Stimulated activated naive B cell treated with anti-CD40 and anti-IgM and Interleukin-4, amounts not matched to agents 10 μg/mL and 1 μg/mL and 100 μg/mL, for 72 hours (primary cell): ENCODE measurements around the gene TMEM200B.
"Not testable (repeated sequence)": the region's sequence is repeated elsewhere in the genome, so short reads cannot be mapped to it uniquely, and the experiment has no call there.

ENCODE experiments used
- ATAC-seq, 2 donors: fragments of 150-1000 bp; cut with Tn5 transposase; replicated peaks; 2 replicates each; pipeline ENCODE4 v1.10.0; 2021; ENCODE audit warnings: moderate library complexity in 1 of 2
- DNase-seq: peaks from one replicate; pipeline ENCODE4 v3.0.0; 2021
- H3K27ac Mint-ChIP-seq: one replicate; pipeline ENCODE4 v1.8.0; 2022; ENCODE audit warnings: mild to moderate bottlenecking, mixed read lengths
- H3K27me3 Mint-ChIP-seq, 2 donors: one replicate each; pipeline ENCODE4 v1.8.0; 2022; ENCODE audit warnings: mixed read lengths in 2 of 2
- H3K36me3 Mint-ChIP-seq, 2 donors: one replicate each; pipeline ENCODE4 v1.8.0; 2022; ENCODE audit warnings: mixed read lengths in 2 of 2, mild to moderate bottlenecking in 1 of 2
- H3K4me1 Mint-ChIP-seq, 2 donors: one replicate each; pipeline ENCODE4 v1.8.0; 2022; ENCODE audit warnings: mixed read lengths in 2 of 2, mild to moderate bottlenecking in 1 of 2
- H3K4me3 Mint-ChIP-seq, 2 donors: one replicate each; pipeline ENCODE4 v1.8.0; 2022; ENCODE audit warnings: mild to moderate bottlenecking in 2 of 2, mixed read lengths in 2 of 2, moderate library complexity in 1 of 2
- H3K9me3 Mint-ChIP-seq, 2 donors: one replicate each; pipeline ENCODE4 v1.8.0; 2022; ENCODE audit warnings: mixed read lengths in 2 of 2, mild to moderate bottlenecking in 1 of 2

The TMEM200B gene

DNA sequence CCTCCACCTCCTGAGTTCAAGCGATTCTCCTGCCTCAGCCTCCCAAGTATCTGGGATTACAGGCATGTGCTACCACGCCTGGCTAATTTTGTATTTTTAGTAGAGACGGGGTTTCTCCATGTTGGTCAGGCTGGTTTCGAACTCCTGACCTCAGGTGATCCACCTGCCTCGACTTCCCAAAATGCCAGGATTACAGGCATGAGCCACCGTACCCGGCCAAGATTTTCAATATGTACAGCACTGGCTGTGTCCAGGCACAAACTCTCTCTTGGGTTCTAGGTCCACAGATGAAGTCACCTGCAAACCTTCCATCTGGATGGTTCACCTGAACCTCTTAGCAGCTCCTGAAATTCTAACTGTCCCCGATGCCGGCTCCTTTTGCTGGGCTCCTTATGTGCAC lies 26.6 kb upstream of the TMEM200B start:
- H3K36me3 Mint-ChIP-seq: peaks cover 69 to 80% of the 10 kb centered on the region in 2 donors
- not testable (repeated sequence) for DNase-seq, H3K9me3 Mint-ChIP-seq, H3K4me1 Mint-ChIP-seq, H3K27ac Mint-ChIP-seq, H3K4me3 Mint-ChIP-seq, H3K27me3 Mint-ChIP-seq, ATAC-seq

- Mint-ChIP-seq H3K27ac (peak overlapping the region; percentile 65), H3K27me3 (no peaks in the 10 kb centered on the region), H3K9me3 (peaks cover 0 to under 1% of the 10 kb centered on the region in 2 donors), H3K4me1 (peaks cover 0 to 4% of the 10 kb centered on the region in 2 donors), H3K4me3 (no peak overlapping the region), H3K36me3 (peaks cover 70 to 81% of the 10 kb centered on the region in 2 donors)
- DNase-seq: no peak
- ATAC-seq: no peak
Observed at GRCh38 chr1:29148656-29149491, 25.2 kb upstream of the TMEM200B start.

GRCh38 chr1:29145739-29146437 lies 22.2 kb upstream of the TMEM200B start:
- Mint-ChIP-seq H3K9me3 (peaks cover 0 to 2% of the 10 kb centered on the region in 2 donors), H3K4me1 (peaks cover 8 to 9% of the 10 kb centered on the region in 2 donors), H3K36me3 (peaks cover 58 to 76% of the 10 kb centered on the region in 2 donors), H3K27me3 (no peaks in the 10 kb centered on the region), H3K4me3 (no peak overlapping the region), H3K27ac (peak overlapping the region; percentile 49)
- DNase-seq: no peak
- no peak for ATAC-seq

GRCh38 chr1:29144178-29144577 lies 20.5 kb upstream of the TMEM200B start:
- Mint-ChIP-seq H3K9me3 (peaks cover 0 to 2% of the 10 kb centered on the region in 2 donors), H3K4me3 (no peak overlapping the region), H3K36me3 (peaks cover 48 to 59% of the 10 kb centered on the region in 2 donors), H3K27me3 (no peaks in the 10 kb centered on the region), H3K27ac (no peak overlapping the region), H3K4me1 (peaks cover 8 to 9% of the 10 kb centered on the region in 2 donors)
- ATAC-seq: no peak
- no peak for DNase-seq

GRCh38 chr1:29142714-29143113 lies 19.0 kb upstream of the TMEM200B start:
- H3K9me3 Mint-ChIP-seq: peaks cover 0 to 2% of the 10 kb centered on the region in 2 donors
- no peak overlapping the region for H3K27ac Mint-ChIP-seq
- peaks cover 36 to 44% of the 10 kb centered on the region in 2 donors for H3K36me3 Mint-ChIP-seq
- DNase-seq (no peak), ATAC-seq (no peak)
- H3K27me3 Mint-ChIP-seq: no peaks in the 10 kb centered on the region
- H3K4me3 Mint-ChIP-seq: no peak overlapping the region
- peaks cover 4 to 9% of the 10 kb centered on the region in 2 donors for H3K4me1 Mint-ChIP-seq

DNA sequence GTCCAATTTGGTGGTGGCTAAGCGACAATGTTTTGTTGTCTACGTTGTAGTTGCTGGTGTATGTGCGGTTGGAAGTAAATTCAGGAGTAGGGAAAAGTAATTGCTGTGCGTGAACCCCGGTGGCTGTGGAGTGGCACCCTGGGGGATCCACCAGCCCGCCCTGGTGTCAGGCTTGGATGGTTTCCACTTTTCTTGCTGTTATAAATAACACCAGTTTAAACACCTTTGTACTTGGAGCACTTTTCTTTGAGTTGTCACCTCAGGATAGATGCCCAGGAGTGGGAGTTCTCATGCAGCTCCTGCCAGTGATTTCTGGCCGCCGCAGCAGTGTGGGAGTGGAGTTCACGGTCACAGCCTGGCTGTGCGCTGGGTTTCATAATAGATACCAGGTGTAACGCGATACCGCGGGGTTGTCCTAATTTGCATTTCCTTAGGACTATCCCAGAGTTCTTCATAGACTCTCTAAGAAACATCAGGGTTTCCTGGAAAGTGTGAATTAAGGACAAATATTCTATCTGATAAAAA lies 12.8 kb upstream of the TMEM200B start:
- Mint-ChIP-seq H3K27me3 (peaks cover 11 to 16% of the 10 kb centered on the region in 2 donors), H3K27ac (no peak overlapping the region), H3K9me3 (no peaks in the 10 kb centered on the region), H3K4me3 (no peak overlapping the region), H3K4me1 (peaks cover 0 to 4% of the 10 kb centered on the region in 2 donors), H3K36me3 (no peaks in the 10 kb centered on the region)
- DNase-seq (no peak), ATAC-seq (no peak)

GRCh38 chr1:29134695-29135028 lies 11.0 kb upstream of the TMEM200B start:
- peaks cover 0 to 4% of the 10 kb centered on the region in 2 donors for H3K4me1 Mint-ChIP-seq
- DNase-seq (no peak), ATAC-seq (no peak)
- no peaks in the 10 kb centered on the region for H3K9me3 Mint-ChIP-seq
- no peaks in the 10 kb centered on the region for H3K36me3 Mint-ChIP-seq
- H3K27me3 Mint-ChIP-seq: peaks cover 18 to 25% of the 10 kb centered on the region in 2 donors
- no peak overlapping the region for H3K4me3 Mint-ChIP-seq
- H3K27ac Mint-ChIP-seq: no peak overlapping the region

GRCh38 chr1:29133861-29134694 lies 10.4 kb upstream of the TMEM200B start:
- no peak for DNase-seq
- Mint-ChIP-seq H3K4me3 (peak overlapping the region in 1 of 2 donors; percentile 1), H3K9me3 (no peaks in the 10 kb centered on the region), H3K36me3 (no peaks in the 10 kb centered on the region), H3K4me1 (peaks cover 0 to 4% of the 10 kb centered on the region in 2 donors), H3K27me3 (peaks cover 18 to 26% of the 10 kb centered on the region in 2 donors), H3K27ac (no peak overlapping the region)
- peak in 1 of 2 donors; percentile 23 for ATAC-seq

GRCh38 chr1:29131056-29131455 lies 7.4 kb upstream of the TMEM200B start:
- H3K36me3 Mint-ChIP-seq, H3K4me3 Mint-ChIP-seq, ATAC-seq, H3K27ac Mint-ChIP-seq, H3K9me3 Mint-ChIP-seq, DNase-seq, H3K4me1 Mint-ChIP-seq: not testable (repeated sequence)
- H3K27me3 Mint-ChIP-seq: peaks cover 28 to 29% of the 10 kb centered on the region in 2 donors

- peaks cover 0 to 1% of the 10 kb centered on the region in 2 donors for H3K36me3 Mint-ChIP-seq
- DNase-seq (no peak), ATAC-seq (no peak)
- no peak overlapping the region for H3K27ac Mint-ChIP-seq
- peaks cover 8 to 9% of the 10 kb centered on the region in 2 donors for H3K4me1 Mint-ChIP-seq
- H3K27me3 Mint-ChIP-seq: peaks cover 34 to 40% of the 10 kb centered on the region in 2 donors
- H3K9me3 Mint-ChIP-seq: no peaks in the 10 kb centered on the region
- H3K4me3 Mint-ChIP-seq: no peak overlapping the region
Observed at GRCh38 chr1:29129916-29130315, 6.2 kb upstream of the TMEM200B start.

DNA sequence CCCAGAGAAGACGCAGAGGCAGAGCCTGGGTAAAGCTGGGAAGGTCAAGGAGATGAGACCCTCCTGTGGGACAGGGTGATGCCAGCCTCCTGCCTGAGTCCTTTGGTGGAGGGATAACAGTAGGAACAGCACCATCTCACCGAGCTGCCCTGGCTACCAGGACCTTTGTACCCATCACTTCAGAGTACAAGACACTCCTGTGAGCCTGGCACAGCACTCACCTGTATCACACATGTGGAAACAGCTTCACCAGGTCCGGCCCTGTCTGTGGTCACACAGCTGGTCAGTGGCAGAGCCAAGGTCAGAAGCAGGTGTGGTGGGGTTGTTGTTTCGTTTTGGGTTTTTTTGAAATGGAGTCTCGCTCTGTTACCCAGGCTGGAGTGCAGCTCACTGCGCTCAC lies 5.0 kb upstream of the TMEM200B start:
- Mint-ChIP-seq H3K4me1 (peaks cover 7 to 8% of the 10 kb centered on the region in 2 donors), H3K27ac (no peak overlapping the region), H3K9me3 (no peaks in the 10 kb centered on the region), H3K27me3 (peaks cover 34 to 40% of the 10 kb centered on the region in 2 donors), H3K4me3 (no peak overlapping the region), H3K36me3 (peaks cover 0 to 1% of the 10 kb centered on the region in 2 donors)
- DNase-seq (no peak), ATAC-seq (no peak)

GRCh38 chr1:29126198-29126597 lies 2.5 kb upstream of the TMEM200B start:
- DNase-seq (no peak), ATAC-seq (no peak)
- H3K36me3 Mint-ChIP-seq: peaks cover 0 to 1% of the 10 kb centered on the region in 2 donors
- H3K27ac Mint-ChIP-seq: no peak overlapping the region
- peaks cover 23 to 43% of the 10 kb centered on the region in 2 donors for H3K27me3 Mint-ChIP-seq
- H3K9me3 Mint-ChIP-seq: no peaks in the 10 kb centered on the region
- peak overlapping the region; percentile 67 to 86 for H3K4me3 Mint-ChIP-seq
- H3K4me1 Mint-ChIP-seq: peaks cover 8 to 23% of the 10 kb centered on the region in 2 donors

- Mint-ChIP-seq H3K27ac (no peak overlapping the region), H3K4me1 (peaks cover 9 to 23% of the 10 kb centered on the region in 2 donors)
Observed at GRCh38 chr1:29125788-29126187, 2.1 kb upstream of the TMEM200B start.

GRCh38 chr1:29125237-29125641 lies 1.5 kb upstream of the TMEM200B start:
- Mint-ChIP-seq H3K36me3 (peaks cover 1 to 2% of the 10 kb centered on the region in 2 donors), H3K27me3 (peaks cover 20 to 39% of the 10 kb centered on the region in 2 donors), H3K9me3 (no peaks in the 10 kb centered on the region), H3K27ac (peak overlapping the region; percentile 74), H3K4me1 (peaks cover 11 to 23% of the 10 kb centered on the region in 2 donors), H3K4me3 (peak overlapping the region; percentile 67 to 86)
- DNase-seq: no peak
- no peak for ATAC-seq

More at GRCh38 chr1:29125788-29126187, 2.1 kb upstream of the TMEM200B start:
- ATAC-seq: no peak
- Mint-ChIP-seq H3K9me3 (no peaks in the 10 kb centered on the region), H3K36me3 (peaks cover 0 to 1% of the 10 kb centered on the region in 2 donors), H3K4me3 (peak overlapping the region; percentile 67 to 86), H3K27me3 (peaks cover 23 to 43% of the 10 kb centered on the region in 2 donors)
- DNase-seq: no peak
